GM21723 (cell line): ENCODE measurements around the gene CXXC1.
"Not testable (repeated sequence)": the region's sequence is repeated elsewhere in the genome, so short reads cannot be mapped to it uniquely, and the experiment has no call there.

Experiments used
- ATAC-seq: cut with Tn5 transposase; IDR thresholded peaks from one replicate; pipeline ENCODE4 v1.9.1; 2021; ENCODE audit warnings: mild to moderate bottlenecking, moderate library complexity; ENCODE audit not compliant: unreplicated experiment

Gene CXXC1

GRCh38 chr18:50276452-50276851 lies 11.0 kb downstream of the CXXC1 start:
- ATAC-seq = no peak

- no peak for ATAC-seq
Measured at GRCh38 chr18:50275503-50276036, 11.9 kb downstream of the CXXC1 start.

GRCh38 chr18:50274941-50275340 lies 12.6 kb downstream of the CXXC1 start:
- ATAC-seq = no peak

- ATAC-seq = no peak
Measured at GRCh38 chr18:50274044-50274442, 13.4 kb downstream of the CXXC1 start.

GRCh38 chr18:50273203-50274043 lies 14.1 kb downstream of the CXXC1 start:
- no peak for ATAC-seq

- no peak for ATAC-seq
Measured at GRCh38 chr18:50272568-50272967, 14.9 kb downstream of the CXXC1 start.

- ATAC-seq = peak; percentile 78
Measured at GRCh38 chr18:50268022-50268747, 19.3 kb downstream of the CXXC1 start.

- ATAC-seq = peak; percentile 75
Measured at GRCh38 chr18:50266248-50266704, 21.2 kb downstream of the CXXC1 start, which contains the start of gene CFAP53. Gene CFAP53 (minus strand): TSS chr18:50266495. CDS start chr18:50266404, 91 bp downstream.

- ATAC-seq = no peak
Measured at GRCh38 chr18:50262977-50263376, 24.5 kb downstream of the CXXC1 start.

GRCh38 chr18:50250935-50251334 lies 36.6 kb downstream of the CXXC1 start:
- ATAC-seq = no peak

GRCh38 chr18:50249576-50249975 lies 37.9 kb downstream of the CXXC1 start:
- ATAC-seq = no peak

GRCh38 chr18:50247561-50247960 lies 39.9 kb downstream of the CXXC1 start:
- ATAC-seq = no peak

- ATAC-seq = not testable (repeated sequence)
Measured at GRCh38 chr18:50241768-50242167, 45.7 kb downstream of the CXXC1 start.

GRCh38 chr18:50240080-50240563 lies 47.4 kb downstream of the CXXC1 start:
- no peak for ATAC-seq

- ATAC-seq = no peak
Measured at GRCh38 chr18:50232419-50232818, 55.1 kb downstream of the CXXC1 start.
